Peyer's patch (tissue), 4 donors: ENCODE results near the gene EML1. TPM values are rescaled to one million over a fixed set of nuclear protein-coding genes. Genes with fewer than 3 reads are reported as not detected.

Experiments used
- DNase-seq, 3 donors: peaks; one replicate each; pipeline ENCODE4 v3.0.0-alpha.2; 2017 to 2019
- H3K27ac ChIP-seq, 4 donors: fragments of 200-600 bp; sonication (generic); one replicate each; pipeline ENCODE4 v1.5.1; 2016 to 2019
- H3K27me3 ChIP-seq, 2 donors: fragments of 200-600 bp; sonication (generic); one replicate each; pipeline ENCODE4 v1.5.1; 2019
- H3K36me3 ChIP-seq, 3 donors: fragments of 200-600 bp; sonication (generic); one replicate each; pipeline ENCODE4 v1.5.1; 2016 to 2019
- H3K4me1 ChIP-seq, 4 donors: fragments of 200-600 bp; sonication (generic); one replicate each; pipeline ENCODE4 v1.5.1; 2016 to 2019
- H3K4me3 ChIP-seq, 4 donors: fragments of 200-600 bp; sonication (generic); 1 replicate in 3 of 4; 2 replicates in 1 of 4; pipeline ENCODE4 v1.5.1; 2016 to 2019; ENCODE audit warnings: mild to moderate bottlenecking in 1 of 4
- H3K9me3 ChIP-seq, 4 donors: fragments of 200-600 bp; sonication (generic); one replicate each; pipeline ENCODE4 v1.5.1; 2016 to 2019; ENCODE audit warnings: mild to moderate bottlenecking in 1 of 4
- POLR2A ChIP-seq, 2 donors: fragments of 450-650 bp; IDR thresholded peaks; one replicate each; pipeline ENCODE4 v1.5.1; 2017; ENCODE audit warnings: antibody characterized with exemption in 2 of 2, mild to moderate bottlenecking in 2 of 2, moderate library complexity in 2 of 2
- total RNA-seq, 4 donors: library from RNA; depleted of rRNA; stranded (reverse); fragments of >200 nt; gene quantifications; one replicate each; pipeline ENCODE4 v1.1.0, GENCODE V29; 2016
- TF ChIP-seq, protein P1 (sequence below), 6 experiments: fragments of 450-650 bp in 4 of 6; fragments of 200-600 bp in 2 of 6; sonication (generic) in 1 of 6; IDR thresholded peaks; one replicate each; pipeline ENCODE4 v1.5.1; 2017 to 2019; ENCODE audit warnings: antibody characterized with exemption in 6 of 6, mild to moderate bottlenecking in 3 of 6, moderate library complexity in 1 of 6

The EML1 gene
- total RNA-seq, 4 donors from 2014 or later: 12.3 to 32.2 (median 18.9) TPM

DNA sequence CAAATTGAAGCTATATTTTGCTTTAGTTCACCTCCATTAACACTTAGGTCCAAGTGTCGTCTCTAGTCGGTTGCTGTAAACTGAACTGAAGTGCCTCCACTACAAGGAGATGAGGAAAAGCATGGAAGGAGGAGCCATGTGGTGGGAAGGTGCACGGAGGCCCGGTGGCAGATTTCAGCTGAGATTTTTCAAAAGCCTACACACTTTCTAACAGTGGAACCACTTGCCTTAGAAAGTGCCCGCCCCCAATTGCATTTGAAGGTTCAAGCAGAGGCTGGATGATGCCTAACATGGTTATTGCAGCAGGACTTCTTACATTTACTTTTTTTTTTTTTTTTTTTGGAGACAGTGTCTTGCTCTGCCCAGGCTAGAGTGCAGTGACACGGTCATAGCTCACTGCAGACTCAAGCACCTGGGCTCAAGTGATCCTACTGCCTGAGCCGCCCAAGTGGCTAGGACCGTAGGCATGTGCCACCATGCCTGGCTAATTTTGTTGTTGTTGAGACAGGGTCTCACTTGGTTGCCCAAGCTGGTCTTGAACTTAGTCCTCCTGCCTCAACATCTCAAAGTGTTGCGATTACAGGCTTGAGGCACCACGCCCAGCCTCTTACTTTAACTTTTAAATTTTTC lies 27.6 kb downstream of the EML1 start:
- Histone ChIP-seq H3K36me3 (no peaks in the 10 kb centered on the region), H3K9me3 (no peaks in the 10 kb centered on the region), H3K4me3 (no peak overlapping the region), H3K27me3 (no peaks in the 10 kb centered on the region), H3K27ac (no peak overlapping the region), H3K4me1 (no peaks in the 10 kb centered on the region)
- TF ChIP-seq, protein P1, sequence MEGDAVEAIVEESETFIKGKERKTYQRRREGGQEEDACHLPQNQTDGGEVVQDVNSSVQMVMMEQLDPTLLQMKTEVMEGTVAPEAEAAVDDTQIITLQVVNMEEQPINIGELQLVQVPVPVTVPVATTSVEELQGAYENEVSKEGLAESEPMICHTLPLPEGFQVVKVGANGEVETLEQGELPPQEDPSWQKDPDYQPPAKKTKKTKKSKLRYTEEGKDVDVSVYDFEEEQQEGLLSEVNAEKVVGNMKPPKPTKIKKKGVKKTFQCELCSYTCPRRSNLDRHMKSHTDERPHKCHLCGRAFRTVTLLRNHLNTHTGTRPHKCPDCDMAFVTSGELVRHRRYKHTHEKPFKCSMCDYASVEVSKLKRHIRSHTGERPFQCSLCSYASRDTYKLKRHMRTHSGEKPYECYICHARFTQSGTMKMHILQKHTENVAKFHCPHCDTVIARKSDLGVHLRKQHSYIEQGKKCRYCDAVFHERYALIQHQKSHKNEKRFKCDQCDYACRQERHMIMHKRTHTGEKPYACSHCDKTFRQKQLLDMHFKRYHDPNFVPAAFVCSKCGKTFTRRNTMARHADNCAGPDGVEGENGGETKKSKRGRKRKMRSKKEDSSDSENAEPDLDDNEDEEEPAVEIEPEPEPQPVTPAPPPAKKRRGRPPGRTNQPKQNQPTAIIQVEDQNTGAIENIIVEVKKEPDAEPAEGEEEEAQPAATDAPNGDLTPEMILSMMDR (IDR thresholded peaks at IDR 0.05): no peak
- TF ChIP-seq POLR2A (IDR thresholded peaks at IDR 0.05): no peak
- DNase-seq: no peak

DNA sequence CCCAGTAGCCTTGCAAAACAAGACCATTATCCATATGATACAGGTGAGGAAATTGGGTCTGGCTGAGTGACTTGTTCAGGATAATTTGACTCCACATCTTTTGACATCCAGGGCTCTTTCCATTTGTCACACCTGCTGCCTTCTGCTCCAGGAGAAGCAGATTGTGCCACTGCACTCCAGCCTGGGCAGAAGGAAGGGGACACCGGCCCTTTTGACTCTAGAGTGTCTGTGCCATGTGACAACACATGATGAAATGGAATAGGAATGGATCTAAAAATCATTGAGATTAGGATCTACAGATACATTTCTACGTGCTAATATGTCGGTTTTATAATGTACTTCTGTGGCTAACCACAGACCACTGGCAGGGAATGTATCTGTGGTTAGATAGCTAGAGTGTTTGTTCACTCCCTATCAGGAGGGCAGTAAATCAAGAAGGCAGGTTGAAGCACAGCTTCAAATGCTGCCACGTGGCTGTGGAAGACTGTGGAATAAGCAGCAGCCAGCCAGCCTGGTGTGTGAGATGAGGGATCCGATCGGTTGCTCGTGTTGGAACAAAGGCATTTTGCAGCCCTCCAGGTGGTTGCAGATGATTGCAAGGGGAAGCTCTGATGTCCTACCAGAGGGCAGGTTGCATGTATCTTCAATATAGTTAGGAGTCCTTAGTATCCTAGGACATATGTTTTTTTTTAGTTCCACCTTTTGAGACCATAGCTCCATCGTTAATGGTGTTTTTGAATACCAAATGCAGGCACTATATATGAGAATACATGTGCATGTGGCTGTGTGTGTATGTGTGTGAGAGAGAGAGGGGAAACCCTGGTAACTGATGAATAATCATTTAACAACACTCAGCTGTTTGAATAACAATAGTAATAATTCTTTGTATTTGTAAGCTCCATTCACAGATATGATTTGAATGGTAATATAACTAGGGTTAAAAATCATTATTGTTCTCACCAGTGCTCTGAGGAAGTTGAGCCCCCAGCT lies 28.6 kb downstream of the EML1 start:
- Histone ChIP-seq H3K27me3 (no peaks in the 10 kb centered on the region), H3K4me1 (no peaks in the 10 kb centered on the region), H3K9me3 (no peaks in the 10 kb centered on the region), H3K36me3 (no peaks in the 10 kb centered on the region), H3K27ac (no peak overlapping the region), H3K4me3 (no peak overlapping the region)
- no peak for DNase-seq
- no peak for TF ChIP-seq POLR2A (IDR thresholded peaks at IDR 0.05)
- TF ChIP-seq, protein P1 (IDR thresholded peaks at IDR 0.05): no peak

DNA sequence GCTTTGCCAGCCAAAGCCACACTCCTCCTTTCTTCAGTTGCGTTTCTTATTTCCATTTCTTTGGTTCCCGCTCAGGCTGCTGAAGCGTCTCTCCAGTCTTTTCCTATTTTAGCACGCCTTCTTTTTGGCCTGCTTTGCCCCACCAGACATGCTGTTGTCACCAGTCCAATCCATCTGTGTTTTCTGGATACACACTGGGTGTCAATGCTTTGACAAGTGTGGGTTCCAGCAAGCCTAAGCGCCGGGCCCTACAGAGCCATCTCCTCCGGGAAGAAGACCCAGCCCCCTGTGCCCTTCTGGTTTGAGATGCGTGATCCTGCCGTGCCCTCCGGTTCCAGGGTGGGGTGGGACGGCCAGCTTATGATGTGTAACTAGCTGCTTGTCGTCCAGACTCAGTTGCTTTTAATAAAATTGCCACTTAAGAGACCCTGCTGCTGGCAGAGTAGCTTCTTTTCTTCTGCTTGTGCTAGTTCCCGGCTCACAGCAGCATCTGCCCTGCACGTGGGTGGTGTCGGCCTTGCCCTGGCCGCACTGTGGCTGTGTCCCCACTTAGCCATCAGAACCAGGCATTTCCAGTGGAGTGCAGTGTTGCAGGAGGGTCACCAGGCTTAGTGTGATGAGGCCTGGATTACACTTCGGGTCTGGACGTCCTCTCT lies 29.7 kb downstream of the EML1 start:
- H3K27ac ChIP-seq: no peak overlapping the region
- H3K4me1 ChIP-seq: no peaks in the 10 kb centered on the region
- no peaks in the 10 kb centered on the region for H3K36me3 ChIP-seq
- no peak overlapping the region for H3K4me3 ChIP-seq
- H3K27me3 ChIP-seq: no peaks in the 10 kb centered on the region
- DNase-seq: no peak
- TF ChIP-seq, protein P1 (IDR thresholded peaks at IDR 0.05): no peak
- TF ChIP-seq POLR2A (IDR thresholded peaks at IDR 0.05): no peak
- no peaks in the 10 kb centered on the region for H3K9me3 ChIP-seq

DNA sequence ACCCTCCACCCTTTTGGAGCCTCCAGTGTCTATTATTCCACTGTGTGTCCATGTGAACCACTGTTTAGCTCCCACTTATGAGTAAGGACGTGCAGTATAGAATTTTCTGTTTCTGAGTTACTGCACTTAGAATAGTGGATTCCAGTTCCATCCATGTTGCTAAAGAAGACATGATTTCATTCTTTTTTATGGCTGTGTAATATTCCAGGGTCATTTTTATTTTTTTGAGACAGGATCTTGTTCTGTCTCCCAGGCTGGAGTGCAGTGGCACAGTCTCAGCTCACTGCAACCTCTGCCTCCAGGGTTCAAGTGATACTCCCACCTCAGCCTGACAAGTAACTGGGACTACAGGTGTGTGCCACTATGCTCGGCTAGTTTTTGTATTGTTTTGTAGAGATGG lies 31.6 kb downstream of the EML1 start:
- Histone ChIP-seq H3K27ac (no peak overlapping the region), H3K4me3 (no peak overlapping the region), H3K27me3 (no peaks in the 10 kb centered on the region), H3K9me3 (no peaks in the 10 kb centered on the region), H3K4me1 (no peaks in the 10 kb centered on the region), H3K36me3 (no peaks in the 10 kb centered on the region)
- no peak for DNase-seq
- TF ChIP-seq, protein P1 (IDR thresholded peaks at IDR 0.05): no peak
- TF ChIP-seq POLR2A (IDR thresholded peaks at IDR 0.05): no peak

DNA sequence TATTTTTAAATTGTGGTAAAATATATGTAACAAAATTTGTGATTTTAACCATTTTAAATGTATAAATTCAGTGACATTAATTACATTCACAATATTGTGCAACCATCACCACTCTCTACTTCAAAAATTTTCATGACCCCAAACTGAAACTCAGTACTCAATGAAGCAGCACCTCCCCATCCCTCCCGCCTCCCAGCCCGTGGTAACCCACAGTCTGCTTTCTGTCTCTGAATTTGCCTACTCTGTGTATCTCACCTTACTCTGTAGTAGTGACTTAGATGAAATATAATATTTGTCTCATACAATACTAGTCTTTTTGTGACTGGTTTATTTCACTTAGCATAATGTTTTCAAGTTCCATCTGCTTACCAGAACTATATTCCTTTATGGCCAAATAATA lies 36.2 kb downstream of the EML1 start:
- no peak overlapping the region for H3K4me3 ChIP-seq
- TF ChIP-seq POLR2A (IDR thresholded peaks at IDR 0.05): no peak
- TF ChIP-seq, protein P1 (IDR thresholded peaks at IDR 0.05): no peak
- H3K27me3 ChIP-seq: no peaks in the 10 kb centered on the region
- H3K36me3 ChIP-seq: no peaks in the 10 kb centered on the region
- no peak overlapping the region for H3K27ac ChIP-seq
- H3K9me3 ChIP-seq: no peaks in the 10 kb centered on the region
- no peaks in the 10 kb centered on the region for H3K4me1 ChIP-seq
- no peak for DNase-seq
